HepG2 (cell line): ENCODE measurements around the gene PET100. TPM values are rescaled to one million over a fixed set of nuclear protein-coding genes. Genes with fewer than 3 reads are reported as not detected.
A peak's percentile ranks its signal among the peaks of the same experiment; 100 is the strongest.

ENCODE experiments used
- ATAC-seq: fragments of 200-7000 bp; cut with Tn5 transposase; 3 replicates; pipeline ENCODE4 v1.9.1; 2020; ENCODE audit warnings: mild to moderate bottlenecking, moderate library complexity
- BruUV-seq: library from RNA; stranded (reverse); fragments of 400-500 nt; replicated peaks from 2 replicates; lab custom pipeline; 2021; lab: Mats Ljungman, UMichigan
- CTCF ChIA-PET: fragments of 300-600 bp; formaldehyde crosslinking; extraction: SDS; loops from one replicate; lab custom pipeline; 2021; ENCODE audit warnings: low total read pairs, inconsistent platforms, low intra/inter-chr PET ratio; lab: Yijun Ruan, JAX
- POLR2A ChIA-PET: fragments of 350-600 bp; sonication (Branson Sonifier 250); formaldehyde crosslinking; loops from one replicate; lab custom pipeline; 2020; ENCODE audit warnings: antibody characterized with exemption, inconsistent platforms; lab: Yijun Ruan, JAX
- DNase-seq: peaks from one replicate; pipeline ENCODE4 v3.0.0-alpha.2; 2015; ENCODE audit warnings: low spot score
- FAIRE-seq: peaks from 3 replicates; lab custom pipeline; 2011; peaks lifted over from hg19 to GRCh38; lab: Jason Lieb, UNC
- H2AFZ ChIP-seq: one replicate; pipeline ENCODE4 v1.6.1; 2011; ENCODE audit warnings: low read length, inconsistent platforms
- H3K27ac ChIP-seq: fragments of 300-600 bp; 3 replicates; pipeline ENCODE4 v1.8.0; 2011; ENCODE audit warnings: mixed run types, mild to moderate bottlenecking, mixed read lengths, low read length, inconsistent platforms; ENCODE audit not compliant: insufficient read depth; ENCODE audit errors: extremely low read length
- H3K27me3 ChIP-seq, 2 experiments: fragments of 200-600 bp in 1 of 2; 2 replicates in 1 of 2; 3 replicates in 1 of 2; pipeline versions ENCODE4 v1.6.0 to v1.8.0; 2011; ENCODE audit warnings: low read length in 2 of 2, mild to moderate bottlenecking in 2 of 2, moderate library complexity in 2 of 2, inconsistent platforms in 1 of 2; ENCODE audit not compliant: insufficient read depth in 2 of 2, control insufficient read depth in 1 of 2
- H3K36me3 ChIP-seq, 2 experiments: fragments of 200-600 bp in 1 of 2; replicated peaks in 1 of 2; 2 replicates in 1 of 2; 3 replicates in 1 of 2; pipeline versions ENCODE4 v1.5.1 to v1.8.0; 2011; ENCODE audit warnings: low read length in 2 of 2, inconsistent platforms in 1 of 2; ENCODE audit not compliant: insufficient read depth in 2 of 2, control insufficient read depth in 1 of 2
- H3K4me1 ChIP-seq: 2 replicates; pipeline ENCODE4 v1.5.1; 2012; ENCODE audit warnings: low read length, inconsistent platforms; ENCODE audit not compliant: insufficient read depth
- H3K4me2 ChIP-seq: 2 replicates; pipeline ENCODE4 v1.6.0; 2011; ENCODE audit warnings: low read depth, low read length, inconsistent platforms
- H3K4me3 ChIP-seq, 3 experiments: fragments of 200-600 bp in 1 of 3; sonication (generic), shearing (Covaris generic) in 1 of 3; replicated peaks in 1 of 3; 2 replicates each; pipeline ENCODE4 v1.5.1; 2011 to 2016; ENCODE audit warnings: low read length in 3 of 3, inconsistent platforms in 2 of 3, low read depth in 2 of 3, mild to moderate bottlenecking in 2 of 3, control low read depth in 1 of 3, mixed read lengths in 1 of 3; ENCODE audit not compliant: insufficient read depth in 1 of 3
- H3K79me2 ChIP-seq: one replicate; pipeline ENCODE4 v1.6.1; 2011; ENCODE audit warnings: low read length, inconsistent platforms; ENCODE audit not compliant: insufficient read depth
- H3K9ac ChIP-seq: 2 replicates; pipeline ENCODE4 v1.6.0; 2011; ENCODE audit warnings: mild to moderate bottlenecking, low read depth, low read length, inconsistent platforms; ENCODE audit not compliant: insufficient read depth
- H3K9me3 ChIP-seq: 2 replicates; pipeline ENCODE4 v1.5.1; 2012; ENCODE audit warnings: mild to moderate bottlenecking, low read length
- H4K20me1 ChIP-seq: 2 replicates; pipeline ENCODE4 v1.6.0; 2011; ENCODE audit warnings: inconsistent platforms, mild to moderate bottlenecking, low read length, moderate library complexity; ENCODE audit not compliant: insufficient read depth
- AGO2 ChIP-seq: fragments of 200-400 bp; formaldehyde crosslinking; optimal IDR thresholded peaks from 2 replicates; pipeline ENCODE3; 2017; ENCODE audit warnings: mild to moderate bottlenecking, low read depth, low read length, moderate library complexity
- MAFG ChIP-seq: sonication (generic); formaldehyde crosslinking; IDR thresholded peaks from 2 replicates; pipeline ENCODE4 v1.5.1; 2020; ENCODE audit warnings: mild to moderate bottlenecking, missing genetic modification reagents
- RBFOX2 ChIP-seq: fragments of 200-400 bp; formaldehyde crosslinking; IDR thresholded peaks from 2 replicates; pipeline ENCODE4 v1.6.1; 2017; ENCODE audit warnings: low read depth, mild to moderate bottlenecking, low read length
- ZNF891 ChIP-seq: sonication (generic); formaldehyde crosslinking; IDR thresholded peaks from 2 replicates; pipeline ENCODE4 v1.5.0; 2020; ENCODE audit warnings: mild to moderate bottlenecking, missing genetic modification reagents
- WGBS: methylation state at CpG from one replicate; pipeline ENCODE4 v1.1.6; 2017; ENCODE audit warnings: low lambda C conversion rate; 5-methylcytosine and 5-hydroxymethylcytosine counted together
- in situ Hi-C: cut with HindIII; loops from 2 replicates; pipeline ENCODE4 v1.10.0; 2017; ENCODE audit warnings: low pct_unique_long_range_greater_than_20kb; ENCODE audit not compliant: extremely low pct_ligation_motif_present
- intact Hi-C: fragments of 100-400 bp; cut with micrococcal nuclease; formaldehyde crosslinking; loops from one replicate; pipeline ENCODE4 v1.10.0; 2022; ENCODE audit not compliant: unreplicated experiment
- polyA plus RNA-seq, 8 experiments: library from polyadenylated mRNA; depleted of rRNA in 3 of 8; stranded (reverse) in 7 of 8; unstranded in 1 of 8; fragments of >200 nt; fragmentation: Illumina TruSeq in 4 of 8; extraction: Trizol in 4 of 8; gene quantifications; 2 replicates each; pipeline versions ENCODE4 v1.2.1 to v1.2.3, GENCODE V29; 2011 to 2016; ENCODE audit warnings: low read depth in 4 of 8, missing spikeins in 1 of 8, mixed read lengths in 1 of 8; ENCODE audit not compliant: insufficient read depth in 1 of 8
- total RNA-seq, 5 experiments: library from RNA; depleted of rRNA; stranded (reverse); fragments of >200 nt; fragmentation: Illumina TruSeq; extraction: Trizol; gene quantifications; 2 replicates each; pipeline ENCODE4 v1.2.3, GENCODE V29; 2016; ENCODE audit warnings: low read depth in 1 of 5
- TF ChIP-seq, protein P1 (sequence below): sonication (generic); formaldehyde crosslinking; IDR thresholded peaks from 2 replicates; pipeline ENCODE4 v1.5.0; 2020; ENCODE audit warnings: mild to moderate bottlenecking, missing genetic modification reagents, borderline replicate concordance
- TF ChIP-seq, protein P2 (sequence below): sonication (generic); formaldehyde crosslinking; IDR thresholded peaks from 2 replicates; pipeline ENCODE4 v1.4.0; 2020; ENCODE audit warnings: missing genetic modification reagents

PET100 gene
- total and polyA plus RNA-seq, 2 of the 13 experiments (the other 11 are each of a cell fraction or from before 2014, with no cell fraction given), result 22.3 to 66.5 TPM

DNA sequence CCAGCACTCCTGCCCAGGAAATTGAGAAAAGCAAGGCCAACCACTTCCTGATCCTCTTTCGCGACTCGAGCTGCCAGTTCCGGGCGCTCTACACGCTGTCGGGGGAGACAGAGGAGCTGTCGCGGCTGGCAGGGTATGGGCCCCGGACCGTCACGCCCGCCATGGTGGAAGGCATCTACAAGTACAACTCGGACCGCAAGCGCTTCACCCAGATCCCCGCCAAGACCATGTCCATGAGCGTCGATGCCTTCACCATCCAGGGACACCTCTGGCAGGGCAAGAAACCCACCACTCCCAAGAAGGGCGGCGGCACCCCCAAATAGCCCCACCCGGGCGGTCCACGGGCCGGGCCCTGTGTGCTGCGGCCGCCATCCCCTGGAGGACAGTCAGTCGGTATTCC, 11.9 kb upstream of the PET100 start:
- no peak overlapping the region for H2AFZ ChIP-seq
- H3K27ac ChIP-seq, result no peak overlapping the region
- TSS peak; percentile 79 for BruUV-seq
- in situ Hi-C loops, result no loop called here
- ChIA-PET POLR2A (interaction anchor here (1.0 kb wide), 1 partner anchor 15 kb away, joined by 3 read pairs; the partner anchor contains the start of gene PCP2), CTCF (no interaction called here)
- H3K9ac ChIP-seq, result no peak overlapping the region
- no peaks in the 10 kb centered on the region; a peak in 1 of 5 replicates for H3K27me3 ChIP-seq
- 96% methylated on average over 22 of the region's 28 CpGs for WGBS
- no peaks in the 10 kb centered on the region; the same call in 1 of the 2 replicates for H3K4me1 ChIP-seq
- no peaks in the 10 kb centered on the region for H4K20me1 ChIP-seq
- H3K79me2 ChIP-seq, result no peaks in the 10 kb centered on the region
- DNase-seq (no peak), ATAC-seq (no peak), FAIRE-seq (no peak)
- no peak overlapping the region for H3K4me2 ChIP-seq
- TF ChIP-seq, protein P1, sequence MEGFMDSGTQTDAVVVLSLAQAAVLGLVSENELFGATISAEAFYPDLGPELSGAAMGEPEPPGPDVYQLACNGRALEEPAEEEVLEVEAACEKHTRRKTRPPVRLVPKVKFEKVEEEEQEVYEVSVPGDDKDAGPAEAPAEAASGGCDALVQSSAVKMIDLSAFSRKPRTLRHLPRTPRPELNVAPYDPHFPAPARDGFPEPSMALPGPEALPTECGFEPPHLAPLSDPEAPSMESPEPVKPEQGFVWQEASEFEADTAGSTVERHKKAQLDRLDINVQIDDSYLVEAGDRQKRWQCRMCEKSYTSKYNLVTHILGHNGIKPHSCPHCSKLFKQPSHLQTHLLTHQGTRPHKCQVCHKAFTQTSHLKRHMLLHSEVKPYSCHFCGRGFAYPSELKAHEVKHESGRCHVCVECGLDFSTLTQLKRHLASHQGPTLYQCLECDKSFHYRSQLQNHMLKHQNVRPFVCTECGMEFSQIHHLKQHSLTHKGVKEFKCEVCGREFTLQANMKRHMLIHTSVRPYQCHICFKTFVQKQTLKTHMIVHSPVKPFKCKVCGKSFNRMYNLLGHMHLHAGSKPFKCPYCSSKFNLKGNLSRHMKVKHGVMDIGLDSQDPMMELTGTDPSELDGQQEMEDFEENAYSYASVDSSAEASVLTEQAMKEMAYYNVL, result no peak
- TF ChIP-seq ZNF891 (CRISPR knock-in tag) (no peak), MAFG (no peak), RBFOX2 (peak; percentile 34; the same call in 1 of the 2 replicates), AGO2 (peak; percentile 76)
- TF ChIP-seq, protein P2, sequence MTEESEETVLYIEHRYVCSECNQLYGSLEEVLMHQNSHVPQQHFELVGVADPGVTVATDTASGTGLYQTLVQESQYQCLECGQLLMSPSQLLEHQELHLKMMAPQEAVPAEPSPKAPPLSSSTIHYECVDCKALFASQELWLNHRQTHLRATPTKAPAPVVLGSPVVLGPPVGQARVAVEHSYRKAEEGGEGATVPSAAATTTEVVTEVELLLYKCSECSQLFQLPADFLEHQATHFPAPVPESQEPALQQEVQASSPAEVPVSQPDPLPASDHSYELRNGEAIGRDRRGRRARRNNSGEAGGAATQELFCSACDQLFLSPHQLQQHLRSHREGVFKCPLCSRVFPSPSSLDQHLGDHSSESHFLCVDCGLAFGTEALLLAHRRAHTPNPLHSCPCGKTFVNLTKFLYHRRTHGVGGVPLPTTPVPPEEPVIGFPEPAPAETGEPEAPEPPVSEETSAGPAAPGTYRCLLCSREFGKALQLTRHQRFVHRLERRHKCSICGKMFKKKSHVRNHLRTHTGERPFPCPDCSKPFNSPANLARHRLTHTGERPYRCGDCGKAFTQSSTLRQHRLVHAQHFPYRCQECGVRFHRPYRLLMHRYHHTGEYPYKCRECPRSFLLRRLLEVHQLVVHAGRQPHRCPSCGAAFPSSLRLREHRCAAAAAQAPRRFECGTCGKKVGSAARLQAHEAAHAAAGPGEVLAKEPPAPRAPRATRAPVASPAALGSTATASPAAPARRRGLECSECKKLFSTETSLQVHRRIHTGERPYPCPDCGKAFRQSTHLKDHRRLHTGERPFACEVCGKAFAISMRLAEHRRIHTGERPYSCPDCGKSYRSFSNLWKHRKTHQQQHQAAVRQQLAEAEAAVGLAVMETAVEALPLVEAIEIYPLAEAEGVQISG, result no peak
- intact Hi-C loops, result no loop called here
- no peaks in the 10 kb centered on the region for H3K9me3 ChIP-seq
- peaks cover 24 to 41% of the 10 kb centered on the region in 2 experiments for H3K36me3 ChIP-seq
- no peak overlapping the region for H3K4me3 ChIP-seq
